ENCODE measurements around the gene PLEKHG2.

GRCh38 chr19:39407410-39407659 is 5.1 kb upstream of the PLEKHG2 start:
- TF ChIP-seq CTCF (IDR thresholded peaks at IDR 0.05) = no peak
- TF ChIP-seq POLR2A (IDR thresholded peaks at IDR 0.05; ENCODE audit: low read depth) = no peak
- TF ChIP-seq EP300 (IDR thresholded peaks at IDR 0.05) = no peak

Measured in esophagus muscularis mucosa (tissue), 4 donors.